ENCODE measurements around the gene HIVEP3.

The HIVEP3 gene

DNA sequence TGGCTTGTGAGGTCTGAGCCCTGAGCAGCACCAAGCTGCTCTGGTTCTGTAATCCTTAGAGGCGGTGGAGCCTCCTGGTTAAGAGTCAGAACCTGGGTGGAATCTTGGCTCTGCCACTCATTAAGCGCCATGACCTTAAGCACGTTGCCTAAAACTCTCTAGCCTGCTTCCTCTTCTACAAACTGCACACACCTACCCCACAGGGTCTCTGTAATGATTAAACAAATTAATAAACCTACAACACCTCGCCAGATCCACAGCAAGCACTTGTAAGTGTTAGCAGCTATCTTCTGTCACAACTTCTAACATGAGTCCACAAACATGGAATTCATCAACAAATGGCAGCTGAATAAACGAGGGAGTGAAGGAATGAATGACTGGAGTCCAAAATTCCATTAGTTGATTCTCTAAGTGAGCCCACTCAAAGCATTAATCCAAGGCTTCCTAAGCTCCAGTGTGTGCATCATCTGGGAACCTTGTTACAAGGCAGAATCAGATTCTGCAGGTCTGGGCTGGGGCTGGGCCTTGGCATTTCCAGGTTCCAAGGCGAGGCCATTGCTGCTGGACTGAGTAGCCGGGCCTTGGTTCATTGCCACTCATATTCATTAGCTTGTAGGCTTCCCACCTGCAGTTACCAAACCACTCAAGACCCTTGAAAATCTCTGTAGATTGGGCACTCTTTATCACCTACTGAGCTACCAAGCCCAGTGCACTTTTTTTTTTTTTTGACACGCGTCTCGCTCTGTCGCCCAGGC is 168.6 kb downstream of the HIVEP3 start:
- no peak for DNase-seq

DNA sequence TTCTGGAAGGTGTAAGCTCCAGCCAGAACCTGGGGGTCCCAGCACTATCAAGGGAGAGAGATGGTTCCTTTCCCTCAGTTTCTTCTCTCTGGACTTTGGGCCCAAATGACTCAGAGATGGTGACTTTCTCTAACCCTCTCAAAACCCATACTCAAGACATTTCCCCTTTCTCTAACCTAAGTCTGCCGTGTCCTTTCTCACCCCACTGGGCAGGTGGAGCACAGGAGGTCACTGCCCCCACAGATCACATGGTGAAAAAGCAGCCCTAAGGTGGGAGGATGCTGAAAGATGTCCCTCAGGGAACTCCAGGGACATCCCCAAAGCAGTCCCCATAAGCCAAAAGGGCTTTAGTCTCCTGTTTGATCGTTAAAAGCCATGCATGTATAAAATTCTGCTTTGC is 173.7 kb downstream of the HIVEP3 start:
- no peak for DNase-seq

DNA sequence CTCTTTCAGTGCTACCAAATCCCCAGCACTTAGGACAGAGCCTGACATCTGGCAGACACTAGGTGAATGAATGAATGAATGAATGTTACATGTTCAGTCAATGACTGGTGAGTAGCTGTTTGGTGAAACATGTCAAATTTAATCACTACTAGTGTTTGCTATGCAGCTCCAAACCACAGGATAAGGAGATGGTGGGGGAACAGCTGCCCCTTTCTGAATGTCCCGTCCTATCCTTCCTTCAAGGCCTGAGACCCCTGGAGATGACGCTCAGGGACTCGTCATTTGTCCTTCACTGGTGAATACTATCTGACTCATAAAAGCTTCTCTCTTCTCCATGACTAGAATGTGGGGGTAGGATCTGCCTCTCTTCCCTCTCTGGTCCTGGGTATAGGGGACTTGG is 175.4 kb downstream of the HIVEP3 start:
- peak; percentile 48 for DNase-seq

GRCh38 chr1:41742219-41742618 is 176.5 kb downstream of the HIVEP3 start:
- no peak for DNase-seq

DNA sequence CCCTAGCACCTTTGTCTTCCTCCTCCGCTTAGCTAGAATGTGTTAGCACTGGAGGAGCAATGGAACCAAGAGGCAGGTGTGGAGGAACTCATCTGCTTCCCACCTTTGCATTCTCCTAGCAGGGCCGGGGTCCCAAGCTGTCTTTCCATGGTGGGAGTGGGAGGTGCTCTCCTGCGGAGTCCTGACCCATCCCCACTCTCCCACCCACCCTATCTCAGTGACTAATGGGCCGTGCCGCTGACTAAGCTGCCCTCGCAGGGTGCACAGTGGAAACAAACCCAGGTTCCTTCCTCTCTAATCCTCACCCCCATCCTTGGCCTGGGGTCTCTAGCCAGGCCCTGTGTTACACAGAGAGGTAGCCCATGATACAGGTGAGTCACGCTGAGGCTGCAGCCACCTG is 177.5 kb downstream of the HIVEP3 start:
- DNase-seq, result peak; percentile 74

GRCh38 chr1:41740630-41741239 is 178.0 kb downstream of the HIVEP3 start:
- peak; percentile 52 for DNase-seq

DNA sequence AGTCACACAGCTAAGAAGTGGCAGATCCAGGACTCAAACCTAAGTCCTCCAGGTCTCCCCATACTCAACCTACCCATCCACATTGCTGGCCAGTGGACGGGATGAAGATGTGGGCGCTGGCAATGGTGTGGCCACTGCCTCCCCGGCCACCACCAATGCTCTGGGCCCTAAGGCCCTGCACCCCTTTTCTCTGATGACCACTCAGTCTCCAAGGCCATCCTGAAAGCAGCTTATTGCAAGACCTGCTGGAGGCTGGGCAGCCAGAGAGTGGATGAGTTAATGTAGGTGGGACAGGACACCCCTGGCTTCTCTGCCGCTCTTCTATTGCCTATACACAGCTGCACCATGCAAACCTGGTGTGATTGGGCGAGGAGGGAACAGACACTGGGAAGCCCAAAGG is 178.7 kb downstream of the HIVEP3 start:
- no peak for DNase-seq

- DNase-seq, result peak; percentile 91
These were observed 179.4 kb downstream of the HIVEP3 start for GRCh38 chr1:41739061-41739955.

- no peak for DNase-seq
These were observed 180.2 kb downstream of the HIVEP3 start for GRCh38 chr1:41738475-41738874.

DNA sequence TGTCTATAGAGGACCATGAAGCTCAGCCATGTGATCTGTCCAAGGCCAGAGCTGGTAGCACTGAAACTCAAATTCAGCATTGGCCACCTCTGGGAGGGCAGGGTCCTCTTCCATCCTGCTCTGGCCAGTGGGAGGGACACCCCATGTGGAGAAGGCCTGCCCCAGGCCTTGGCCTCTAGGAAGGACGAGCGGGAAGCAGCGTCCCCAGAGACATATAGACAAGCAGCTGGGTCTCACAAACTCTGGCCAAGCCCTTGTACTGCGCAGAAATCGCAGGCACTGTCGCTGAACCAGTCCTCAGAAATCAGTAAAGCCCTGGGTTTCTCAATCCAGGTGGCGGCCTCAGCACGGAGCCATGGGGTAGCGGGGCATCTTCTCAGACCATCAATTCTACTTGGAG is 180.7 kb downstream of the HIVEP3 start:
- no peak for DNase-seq

DNA sequence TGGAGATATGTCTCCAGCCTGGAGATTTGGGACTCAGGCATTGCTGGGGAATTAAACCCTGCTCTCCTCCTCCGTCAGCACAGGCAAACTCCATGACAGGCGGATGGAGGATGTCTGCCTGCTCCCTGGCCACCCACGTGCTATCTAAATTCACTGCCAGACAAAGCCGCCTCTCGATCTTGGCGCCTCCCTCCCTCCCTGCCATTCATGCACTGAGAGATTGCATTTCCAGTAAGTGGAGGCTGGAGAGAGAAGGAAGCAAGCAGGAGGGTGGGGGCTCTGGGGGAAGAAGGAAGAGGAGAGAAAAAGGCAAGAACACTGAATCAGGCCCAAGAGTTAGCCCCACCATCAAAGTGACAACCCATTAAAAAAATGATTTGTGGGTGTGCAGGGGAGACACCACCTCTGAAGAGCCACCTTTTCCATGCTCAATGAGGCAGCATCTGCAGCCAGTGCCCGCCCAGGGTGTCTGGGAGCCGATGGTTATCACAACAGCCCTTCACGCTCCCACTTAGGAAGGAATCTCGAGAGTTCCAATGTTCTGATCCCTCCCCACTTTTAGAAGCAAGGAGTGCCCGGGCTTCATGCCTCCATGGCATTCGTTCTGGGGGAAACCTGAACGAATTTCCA is 183.0 kb downstream of the HIVEP3 start:
- DNase-seq, result no peak

DNA sequence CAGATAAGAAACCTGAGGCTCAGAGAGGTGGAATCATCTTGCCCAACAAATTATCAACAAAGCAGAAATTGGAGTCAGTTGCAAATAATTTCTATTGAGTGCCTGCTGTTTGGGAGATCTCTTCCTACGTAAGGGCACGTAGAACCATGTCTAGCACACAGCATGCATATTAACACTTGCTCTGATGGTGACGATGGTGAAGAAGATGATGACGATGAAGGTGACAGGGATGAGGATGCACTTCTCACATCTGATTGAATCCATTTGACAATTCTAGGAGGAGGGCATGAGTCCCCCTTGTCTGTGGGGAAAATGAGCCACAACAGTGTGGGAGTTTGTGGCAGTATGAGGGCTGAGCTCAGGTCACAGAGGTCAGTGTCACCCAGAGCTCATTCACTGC is 183.6 kb downstream of the HIVEP3 start:
- no peak for DNase-seq

DNA sequence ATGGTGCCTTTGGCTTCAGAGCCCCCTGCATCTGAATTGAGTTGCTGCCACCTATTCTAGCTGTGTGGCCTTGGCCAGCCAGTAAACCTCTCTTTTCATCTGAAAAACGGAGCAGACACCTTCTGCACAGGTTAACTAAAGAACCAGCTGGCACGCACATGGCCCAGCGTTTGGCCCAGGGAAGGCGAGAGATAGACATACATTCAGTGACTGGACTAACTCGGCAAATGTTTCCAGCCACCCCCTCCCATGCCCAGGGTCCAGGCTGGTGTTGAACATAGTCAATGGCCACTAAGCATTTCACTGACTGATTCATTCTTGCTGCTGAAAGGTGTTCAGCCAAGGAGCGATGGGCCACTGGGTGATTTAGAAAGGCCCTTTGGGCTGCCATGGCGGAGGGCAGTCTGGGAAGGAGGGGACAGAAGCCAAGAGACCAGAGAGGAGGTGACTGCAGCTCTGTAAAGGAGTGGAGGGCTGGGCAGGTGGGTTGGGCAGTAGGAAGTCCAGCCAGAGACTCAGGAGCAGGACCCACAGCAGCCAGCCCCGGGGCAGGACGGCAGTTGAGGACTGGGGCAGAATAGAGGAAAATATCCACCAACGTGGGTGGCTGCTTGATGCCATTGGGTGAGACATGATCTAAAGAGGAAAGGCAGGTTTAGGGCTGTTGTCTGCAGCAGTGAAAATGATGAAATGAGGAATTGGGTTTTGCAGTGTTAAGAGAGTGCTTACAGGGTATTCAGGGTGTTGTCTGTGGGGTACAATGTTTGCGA is 184.3 kb downstream of the HIVEP3 start:
- no peak for DNase-seq

DNA sequence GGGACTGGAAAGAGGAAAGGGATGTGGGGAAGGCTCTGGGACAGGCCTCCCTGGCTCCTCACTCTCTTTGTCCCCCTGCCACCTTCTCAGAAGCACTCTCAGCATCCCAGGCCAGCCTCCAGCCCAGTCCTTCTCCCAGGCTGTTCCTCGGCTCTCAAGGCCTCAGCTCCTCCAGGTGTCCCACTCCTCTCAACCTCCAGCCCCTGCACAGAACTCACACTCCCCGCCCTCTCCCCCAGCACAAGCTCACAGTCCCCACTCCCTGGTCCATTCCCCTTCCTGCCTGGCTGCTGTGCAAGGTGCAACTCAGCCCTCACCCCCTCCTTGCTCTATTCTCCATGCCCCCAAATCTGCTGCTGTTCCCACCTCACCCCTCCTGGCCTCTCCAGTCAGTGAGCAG is 185.0 kb downstream of the HIVEP3 start:
- DNase-seq, result no peak

DNA sequence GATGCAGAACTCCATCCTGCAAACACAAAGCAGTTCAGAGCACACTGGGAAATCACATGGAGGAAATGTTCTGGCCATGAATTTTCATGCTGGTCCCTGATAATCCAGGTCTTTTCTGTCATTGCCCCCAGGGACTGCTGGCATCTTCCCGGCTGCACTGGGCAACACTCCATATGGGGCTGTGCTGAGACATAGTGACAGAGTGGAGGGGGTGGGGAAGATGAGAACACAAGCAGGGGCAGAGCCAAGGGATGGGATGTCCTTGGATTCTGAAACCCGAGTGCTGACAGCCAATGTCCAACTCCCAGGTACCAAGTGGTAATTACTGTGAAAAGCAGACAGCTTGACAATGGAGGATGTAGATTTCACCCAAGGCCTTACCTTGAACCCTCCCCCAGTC is 185.7 kb downstream of the HIVEP3 start:
- no peak for DNase-seq

DNA sequence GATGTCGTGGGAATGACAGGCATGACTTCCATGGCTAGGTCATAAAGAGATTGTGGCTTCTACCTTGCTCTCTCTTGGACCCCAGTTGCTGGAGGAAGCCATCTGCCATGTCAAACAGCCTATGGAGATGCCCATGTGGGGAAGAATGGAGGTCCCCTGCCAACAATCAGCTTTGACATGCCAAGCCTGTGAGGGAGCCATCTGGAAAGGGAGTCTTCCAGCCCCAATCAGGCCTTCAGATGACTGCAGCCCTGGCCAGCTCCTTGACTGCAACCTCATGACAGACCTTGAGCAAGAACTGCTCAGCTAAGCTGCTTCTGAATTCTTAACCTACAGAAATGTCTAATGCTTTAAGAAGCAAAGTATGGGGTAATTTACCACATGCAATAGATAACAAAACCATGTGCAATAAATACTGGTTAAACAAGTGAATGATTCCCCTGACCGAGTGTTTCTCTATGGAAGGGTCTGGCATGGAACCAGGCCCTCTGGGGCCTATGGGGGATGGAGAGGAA is 187.1 kb downstream of the HIVEP3 start:
- DNase-seq, result no peak

DNA sequence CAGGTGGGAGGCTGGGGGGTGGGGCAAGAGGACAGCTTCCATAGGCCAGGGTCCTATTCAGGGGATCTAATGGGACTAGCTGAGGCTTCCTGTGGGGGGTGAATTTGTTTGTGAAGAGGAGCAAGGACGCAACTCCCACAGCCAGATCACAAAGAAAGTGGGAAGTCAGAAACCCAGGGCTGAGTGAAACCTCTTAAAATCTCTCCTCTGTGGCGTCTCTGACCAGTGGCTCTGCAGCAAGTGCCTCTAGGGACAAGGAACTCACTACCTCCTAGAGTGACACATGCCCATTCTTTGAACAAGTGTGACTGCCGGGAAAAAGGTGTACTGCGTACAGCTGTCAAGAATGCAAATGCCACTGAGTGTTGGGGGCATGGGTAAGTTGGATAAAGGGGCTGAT is 187.9 kb downstream of the HIVEP3 start:
- no peak for DNase-seq

GRCh38 chr1:41728403-41729202 is 190.1 kb downstream of the HIVEP3 start:
- peak; percentile 84 for DNase-seq

DNA sequence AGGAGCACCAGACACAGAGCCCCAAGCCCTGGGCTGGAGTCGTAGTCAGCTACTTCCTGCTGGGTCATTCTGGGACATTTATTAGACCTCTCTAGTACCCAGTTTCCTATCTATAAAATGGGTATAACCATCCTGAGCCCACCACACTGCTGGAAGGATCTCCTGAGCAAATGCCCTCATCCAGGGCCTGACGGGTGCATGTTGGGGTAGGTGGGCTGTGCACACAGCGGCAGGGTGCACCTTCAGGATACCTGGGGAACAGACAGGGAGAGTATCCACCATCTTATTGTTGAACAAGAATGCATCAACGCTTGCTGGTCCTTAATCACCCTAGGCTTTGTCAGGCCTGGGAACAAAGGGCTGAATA is 191.0 kb downstream of the HIVEP3 start:
- no peak for DNase-seq

GRCh38 chr1:41726899-41727748 is 191.6 kb downstream of the HIVEP3 start:
- DNase-seq, result peak; percentile 58
